Body of pancreas (tissue), 4 donors: ENCODE data around the gene LEF1. TPM values are rescaled to one million over a fixed set of nuclear protein-coding genes. Genes with fewer than 3 reads are reported as not detected.
A peak's percentile ranks its signal among the peaks of the same experiment; 100 is the strongest.

Experiments
- ATAC-seq: fragments of 150-250 bp; one replicate; pipeline ENCODE4 v1.9.1; 2016
- DNase-seq, 4 donors: peaks; one replicate each; pipeline ENCODE4 v3.0.0-alpha.2; 2019
- H3K27ac ChIP-seq, 4 donors: fragments of 200-600 bp; sonication (generic); 1 replicate in 3 of 4; 2 replicates in 1 of 4; pipeline versions ENCODE4 v1.5.1 to v1.6.1; 2016 to 2019; ENCODE audit warnings: mild to moderate bottlenecking in 1 of 4, mixed read lengths in 1 of 4, moderate library complexity in 1 of 4
- H3K27me3 ChIP-seq, 2 donors: fragments of 200-600 bp; sonication (generic); one replicate each; pipeline ENCODE4 v1.6.0; 2016; ENCODE audit warnings: mild to moderate bottlenecking in 1 of 2
- H3K36me3 ChIP-seq, 2 donors: fragments of 200-600 bp; sonication (generic); replicated peaks in 1 of 2; 2 replicates each; pipeline ENCODE4 v1.5.1; 2016; ENCODE audit warnings: low read depth in 2 of 2; ENCODE audit not compliant: insufficient read depth in 1 of 2
- H3K4me1 ChIP-seq: fragments of 200-600 bp; sonication (generic); one replicate; pipeline ENCODE4 v1.6.0; 2016
- H3K4me3 ChIP-seq, 2 donors: fragments of 200-600 bp; sonication (generic); 1 replicate in 1 of 2; 2 replicates in 1 of 2; pipeline ENCODE4 v1.5.1; 2016 to 2019
- H3K9me3 ChIP-seq, 3 donors: fragments of 200-600 bp; sonication (generic); 1 replicate in 2 of 3; 2 replicates in 1 of 3; pipeline ENCODE4 v1.5.1; 2016
- CTCF ChIP-seq, 7 experiments: fragments of 450-650 bp in 4 of 7; fragments of 200-600 bp in 3 of 7; sonication (generic) in 3 of 7; IDR thresholded peaks; one replicate each; pipeline ENCODE4 v1.5.1; 2016 to 2019; ENCODE audit warnings: antibody characterized with exemption in 7 of 7
- POLR2A ChIP-seq, 3 donors: fragments of 450-650 bp; IDR thresholded peaks; one replicate each; pipeline ENCODE4 v1.6.1; 2016; ENCODE audit warnings: antibody characterized with exemption in 3 of 3, mild to moderate bottlenecking in 2 of 3
- WGBS, 2 donors: methylation state at CpG; one replicate each; pipeline ENCODE4 v1.1.5; 2017; 5-methylcytosine and 5-hydroxymethylcytosine counted together
- intact Hi-C: fragments of 100-400 bp; cut with DNase I; formaldehyde crosslinking; loops from one replicate; pipeline ENCODE4 v1.15.1; 2023
- total RNA-seq, 2 donors: library from RNA; depleted of rRNA; stranded (reverse); fragments of >200 nt; gene quantifications; one replicate each; pipeline ENCODE4 v1.1.0, GENCODE V29; 2016

Gene LEF1
- total RNA-seq, 2 donors from 2014 or later, result 1.6 to 5.6 TPM

GRCh38 chr4:108172753-108173598 lies 4.2 kb upstream of the LEF1 start:
- Histone ChIP-seq H3K27ac (peak overlapping the region in 1 of 4 donors; percentile 13), H3K36me3 (no peaks in the 10 kb centered on the region), H3K4me1 (peaks cover 30% of the 10 kb centered on the region), H3K9me3 (no peaks in the 10 kb centered on the region), H3K27me3 (peaks cover 0 to 33% of the 10 kb centered on the region in 2 donors), H3K4me3 (peak overlapping the region in 1 of 2 donors; percentile 35)
- DNase-seq, result peak; percentile 27 to 56 (median 52)
- ATAC-seq, result peak; percentile 74
- TF ChIP-seq CTCF (IDR thresholded peaks at IDR 0.05), result no peak
- TF ChIP-seq POLR2A (IDR thresholded peaks at IDR 0.05), result no peak
- intact Hi-C loops, result no loop called here
- 1% methylated on average over 24 to 74 of the region's 77 CpGs for WGBS, 2 donors

GRCh38 chr4:108172231-108172752 lies 3.6 kb upstream of the LEF1 start:
- no peak overlapping the region for H3K27ac ChIP-seq
- peaks cover 0 to 35% of the 10 kb centered on the region in 2 donors for H3K27me3 ChIP-seq
- no peak overlapping the region for H3K4me3 ChIP-seq
- intact Hi-C loops, result no loop called here
- TF ChIP-seq POLR2A (IDR thresholded peaks at IDR 0.05) (no peak), CTCF (IDR thresholded peaks at IDR 0.05) (no peak)
- 3 to 8% methylated on average over 39 to 41 of the region's 43 CpGs for WGBS, 2 donors
- DNase-seq (no peak), ATAC-seq (peak; percentile 15)
- no peaks in the 10 kb centered on the region for H3K9me3 ChIP-seq
- H3K4me1 ChIP-seq, result peaks cover 35% of the 10 kb centered on the region
- H3K36me3 ChIP-seq, result no peaks in the 10 kb centered on the region

DNA sequence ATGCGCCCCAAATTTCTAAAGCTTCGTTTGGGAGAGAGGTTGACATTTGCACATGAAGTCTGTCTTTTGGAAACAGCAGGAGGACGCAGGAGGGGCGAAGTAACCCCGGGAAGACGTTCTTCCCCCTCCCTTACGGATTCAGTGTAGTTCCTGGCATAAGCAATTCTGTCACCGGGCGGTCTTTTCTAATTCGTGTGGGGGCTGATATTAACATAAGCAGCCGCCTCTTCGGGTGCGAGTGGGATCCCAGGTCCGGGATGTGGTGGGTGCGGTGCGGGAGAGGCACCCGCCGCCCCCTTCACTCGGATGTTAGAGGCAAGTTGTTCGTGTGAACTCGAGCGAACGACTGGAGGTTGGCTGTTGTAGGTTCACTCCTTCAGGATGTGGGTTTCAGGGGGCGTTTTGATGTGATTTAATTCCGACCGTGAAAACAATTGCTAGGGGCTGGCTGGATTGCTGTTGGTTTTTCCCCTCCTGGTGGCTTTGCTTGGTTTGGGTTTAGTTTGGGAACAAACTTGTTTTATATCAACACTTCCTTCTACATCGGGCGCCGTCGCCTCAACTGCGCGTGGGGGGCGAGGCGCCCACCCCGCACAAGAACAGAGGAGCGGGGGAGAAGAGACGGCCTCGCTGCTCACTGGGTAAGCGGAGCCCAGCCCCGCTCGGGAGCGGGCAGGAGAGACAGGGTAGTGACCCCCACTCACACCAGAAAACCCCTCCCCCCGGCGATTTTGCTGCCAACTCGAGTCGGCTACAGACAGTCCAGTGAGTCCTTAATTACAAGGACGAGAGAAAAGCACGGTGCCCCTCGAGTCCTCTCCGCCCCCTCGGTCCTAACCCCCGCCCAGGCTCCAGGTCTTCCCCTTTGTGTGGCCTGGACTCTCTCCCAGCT lies 2.9 kb upstream of the LEF1 start:
- TF ChIP-seq POLR2A (IDR thresholded peaks at IDR 0.05), result no peak
- TF ChIP-seq CTCF (IDR thresholded peaks at IDR 0.05), result no peak
- no peak for DNase-seq
- peaks cover 42% of the 10 kb centered on the region for H3K4me1 ChIP-seq
- no peak overlapping the region for H3K27ac ChIP-seq
- 6 to 7% methylated on average over 43 to 52 of the region's 52 CpGs for WGBS, 2 donors
- H3K36me3 ChIP-seq, result no peaks in the 10 kb centered on the region
- peaks cover 0 to 42% of the 10 kb centered on the region in 2 donors for H3K27me3 ChIP-seq
- H3K9me3 ChIP-seq, result no peaks in the 10 kb centered on the region
- H3K4me3 ChIP-seq, result no peak overlapping the region
- intact Hi-C loops, result no loop called here
- ATAC-seq, result no peak

DNA sequence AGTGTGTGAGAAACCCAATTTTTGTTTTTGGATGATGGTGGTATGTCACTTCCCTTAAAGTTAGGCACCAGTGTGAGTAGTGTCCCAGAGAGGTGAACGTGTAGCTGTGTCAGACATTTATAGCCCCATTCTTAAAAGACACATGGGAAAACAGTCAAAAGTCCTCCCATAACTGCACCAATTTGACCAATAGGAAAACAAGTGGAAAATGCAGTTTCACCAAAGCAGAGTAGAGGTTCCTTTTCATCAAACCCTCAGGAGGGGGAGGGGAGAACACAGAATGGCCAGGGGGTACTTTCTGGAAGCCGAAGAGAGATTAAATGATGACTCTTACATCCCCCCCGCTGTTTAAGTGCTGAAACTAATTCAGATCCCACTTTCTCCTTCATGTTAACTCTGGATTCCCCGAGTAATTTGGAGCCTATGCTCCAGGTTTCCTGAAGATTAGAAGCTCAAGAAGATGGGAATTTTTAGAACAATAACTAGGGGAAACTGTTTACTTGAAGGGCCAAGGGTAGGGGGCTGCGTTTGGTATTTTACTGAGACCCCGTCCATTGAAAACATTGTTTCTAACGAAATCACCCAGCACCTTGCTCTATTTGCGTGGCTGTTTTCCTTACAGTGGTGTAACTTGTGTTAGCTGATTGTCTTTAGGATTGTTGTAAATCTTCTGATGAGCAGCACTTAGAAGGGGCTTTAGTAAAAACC lies 2.1 kb upstream of the LEF1 start:
- DNase-seq, result no peak
- TF ChIP-seq CTCF (IDR thresholded peaks at IDR 0.05), result no peak
- TF ChIP-seq POLR2A (IDR thresholded peaks at IDR 0.05), result no peak
- Histone ChIP-seq H3K4me3 (no peak overlapping the region), H3K27ac (no peak overlapping the region), H3K4me1 (peaks cover 47% of the 10 kb centered on the region), H3K27me3 (peaks cover 0 to 50% of the 10 kb centered on the region in 2 donors), H3K36me3 (no peaks in the 10 kb centered on the region), H3K9me3 (no peaks in the 10 kb centered on the region)
- ATAC-seq, result no peak
- 8 to 19% methylated on average over 8 of the region's 8 CpGs for WGBS, 2 donors
- intact Hi-C loops, result no loop called here
